Measurements from ENCODE around the gene NHEJ1.

Gene NHEJ1

GRCh38 chr2:219026946-219027345 is 133.7 kb downstream of the NHEJ1 start:
- no peak for DNase-seq

GRCh38 chr2:219025637-219026585 is 134.7 kb downstream of the NHEJ1 start:
- DNase-seq: no peak
